Measurements from ENCODE around the gene TNIP1.

Gene TNIP1

DNA sequence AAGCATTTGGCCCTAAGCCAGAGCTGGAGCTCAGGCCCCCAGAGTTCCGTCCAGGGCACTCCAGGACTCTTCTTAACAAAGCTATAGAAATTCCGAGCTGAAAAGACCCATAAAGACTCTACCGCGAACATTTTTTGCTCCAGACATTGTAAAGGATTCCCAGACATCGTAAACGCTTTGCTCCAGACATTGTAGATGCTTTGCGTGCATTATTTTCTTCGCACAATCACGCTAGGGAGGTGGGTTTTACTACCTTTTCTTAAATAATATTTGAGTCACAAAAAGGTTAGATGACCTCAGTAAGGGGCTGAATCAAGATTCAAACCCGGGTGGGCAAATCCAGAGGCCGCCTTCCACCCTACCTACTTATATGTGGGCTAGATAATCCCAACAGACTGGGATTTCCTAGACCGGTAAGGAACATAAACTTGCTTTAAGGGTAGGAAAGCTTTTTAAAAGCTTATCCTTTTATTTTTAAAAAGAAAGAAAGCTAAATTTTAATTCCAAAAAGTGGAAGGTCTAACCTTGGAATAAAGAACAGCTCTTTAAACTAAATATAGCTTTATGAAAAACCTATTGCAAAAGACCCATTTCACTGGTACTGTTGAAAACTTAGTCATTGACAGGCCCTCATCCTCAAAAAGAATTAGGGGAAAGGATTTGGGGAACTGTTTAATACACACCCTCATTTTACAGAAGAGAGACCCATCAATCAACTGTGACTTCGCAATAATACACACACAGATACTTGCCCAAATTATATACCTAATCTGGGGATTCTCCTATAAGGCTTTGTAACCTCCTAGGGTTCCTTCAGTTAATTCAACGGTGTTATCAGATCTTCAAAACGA, 822 bp upstream of the TNIP1 start:
- FAIRE-seq, result no peak

DNA sequence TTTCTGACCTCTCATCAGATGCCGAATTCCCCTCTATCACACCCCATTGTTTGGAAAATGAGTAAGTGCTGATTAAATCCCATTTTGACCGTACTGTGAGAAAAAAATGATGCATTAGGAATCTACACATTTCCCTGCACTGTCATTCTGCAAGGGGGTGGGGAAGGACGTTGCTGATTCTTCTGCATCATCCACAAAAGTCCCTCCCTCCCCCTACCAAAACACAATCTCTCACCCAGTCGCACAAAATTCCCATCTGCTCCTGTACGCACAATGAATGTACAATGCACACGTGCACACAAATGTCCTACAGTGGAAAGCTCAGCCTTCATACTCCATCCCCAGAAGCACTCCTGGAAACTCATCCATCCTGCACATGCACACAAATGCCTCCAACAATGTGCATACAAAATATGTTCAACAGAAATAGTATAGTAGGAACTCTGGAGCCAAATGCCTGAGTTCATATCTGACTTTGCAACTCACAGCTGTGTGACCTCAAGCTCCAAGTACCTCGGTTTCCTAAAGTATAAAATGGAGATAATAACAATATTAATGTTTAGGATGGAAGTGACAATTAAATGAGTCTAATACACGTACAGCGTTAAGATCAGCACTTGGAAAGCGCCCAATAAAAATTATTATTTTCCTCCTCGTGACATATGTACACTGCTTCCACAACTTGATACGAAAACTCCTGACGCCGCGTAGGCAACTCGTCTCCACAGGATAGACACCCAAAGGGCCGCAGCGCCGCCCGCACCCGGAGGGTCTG, 809 bp downstream of the TNIP1 start:
- no peak for FAIRE-seq

DNA sequence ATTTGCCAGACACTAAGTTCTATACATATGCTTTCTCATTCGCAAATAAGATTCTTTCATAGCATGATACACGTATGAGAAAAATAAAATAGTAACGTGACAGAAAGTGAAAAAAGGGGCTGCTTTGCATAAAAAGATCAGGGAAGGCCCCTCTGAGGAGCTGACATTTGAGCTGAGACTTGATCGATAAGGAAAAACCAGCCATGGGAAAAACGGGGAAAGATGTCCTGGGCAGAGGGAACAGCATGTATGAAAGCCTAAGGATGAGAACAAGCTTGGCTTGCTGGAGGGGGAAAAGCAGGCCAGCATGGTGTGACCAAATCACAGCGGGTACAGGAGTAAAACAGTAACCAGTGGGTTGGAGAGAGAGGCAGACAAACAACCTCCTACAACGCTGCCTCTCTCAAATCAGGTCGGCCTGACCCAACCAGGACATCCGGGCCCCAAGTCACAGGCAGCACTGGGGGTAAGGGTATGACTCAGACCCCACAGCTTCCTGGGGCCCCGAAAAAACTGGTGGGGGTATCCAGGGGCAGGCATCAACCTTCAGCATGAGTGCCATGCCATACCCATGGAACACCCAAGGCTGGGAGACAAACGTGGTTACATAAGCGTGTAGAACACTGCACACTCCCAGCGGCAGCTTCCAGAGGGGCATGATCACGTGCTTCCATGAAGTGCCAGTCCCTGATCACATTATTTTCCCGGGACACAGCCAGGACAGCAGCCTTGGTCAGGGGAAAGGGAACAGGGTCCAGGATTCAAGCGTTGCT, 2.2 kb downstream of the TNIP1 start:
- no peak for FAIRE-seq

DNA sequence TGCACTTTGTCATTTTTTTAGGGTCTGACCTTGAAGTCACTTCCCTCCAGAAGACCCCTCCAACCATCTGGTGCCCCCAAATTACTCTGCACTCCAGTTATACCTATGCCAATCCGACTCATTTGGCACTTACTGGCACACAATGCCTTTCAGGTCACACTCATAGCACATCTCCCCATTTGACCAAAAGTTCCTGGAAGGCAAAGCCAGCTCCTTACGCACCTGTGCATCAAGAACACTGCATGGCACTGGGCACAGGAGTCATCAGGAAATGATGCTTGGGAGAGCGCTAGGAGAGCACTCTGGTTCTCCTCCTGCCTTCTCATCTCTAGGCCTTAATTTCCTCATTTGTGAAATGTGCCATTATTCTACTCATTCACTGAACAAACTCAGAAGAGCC, 2.9 kb downstream of the TNIP1 start:
- no peak for FAIRE-seq

DNA sequence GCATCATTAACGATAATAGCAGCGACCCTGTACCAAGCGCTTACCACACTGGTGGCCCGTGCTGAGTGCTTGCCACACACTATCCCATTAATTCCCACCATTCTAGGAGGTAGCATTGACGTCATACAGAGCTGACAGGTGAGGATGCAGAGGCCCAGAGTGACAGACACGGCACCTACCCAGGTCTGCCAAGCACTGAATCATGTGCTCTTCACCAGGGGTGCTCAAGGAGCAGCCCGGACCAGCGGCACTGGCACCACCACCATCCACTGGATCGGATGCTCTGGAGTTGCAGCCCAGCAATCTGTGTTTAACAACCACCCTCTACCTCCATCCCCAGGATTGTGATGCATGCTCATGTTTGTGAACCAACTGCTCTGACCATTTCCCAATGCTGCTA, 3.4 kb downstream of the TNIP1 start:
- no peak for FAIRE-seq

DNA sequence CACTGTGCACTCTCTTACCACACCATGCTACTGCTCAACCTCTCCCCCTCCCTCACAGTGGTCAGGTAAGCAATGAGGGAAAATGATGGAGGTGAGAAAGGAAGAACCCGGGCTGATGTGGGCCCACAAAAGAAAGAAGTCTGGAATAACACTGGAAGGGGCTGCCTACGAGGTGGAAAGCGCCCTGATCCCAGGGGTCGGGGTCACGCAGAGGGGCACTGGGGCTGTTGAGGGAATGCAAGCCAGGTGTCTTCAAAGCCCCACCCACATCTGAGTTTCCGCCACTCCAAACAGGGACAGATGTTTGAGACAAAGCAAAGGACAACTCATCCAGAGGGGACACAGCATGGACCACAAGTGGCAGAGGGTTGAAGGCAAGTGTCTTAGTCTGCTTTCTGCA, 4.2 kb downstream of the TNIP1 start:
- FAIRE-seq, result no peak

DNA sequence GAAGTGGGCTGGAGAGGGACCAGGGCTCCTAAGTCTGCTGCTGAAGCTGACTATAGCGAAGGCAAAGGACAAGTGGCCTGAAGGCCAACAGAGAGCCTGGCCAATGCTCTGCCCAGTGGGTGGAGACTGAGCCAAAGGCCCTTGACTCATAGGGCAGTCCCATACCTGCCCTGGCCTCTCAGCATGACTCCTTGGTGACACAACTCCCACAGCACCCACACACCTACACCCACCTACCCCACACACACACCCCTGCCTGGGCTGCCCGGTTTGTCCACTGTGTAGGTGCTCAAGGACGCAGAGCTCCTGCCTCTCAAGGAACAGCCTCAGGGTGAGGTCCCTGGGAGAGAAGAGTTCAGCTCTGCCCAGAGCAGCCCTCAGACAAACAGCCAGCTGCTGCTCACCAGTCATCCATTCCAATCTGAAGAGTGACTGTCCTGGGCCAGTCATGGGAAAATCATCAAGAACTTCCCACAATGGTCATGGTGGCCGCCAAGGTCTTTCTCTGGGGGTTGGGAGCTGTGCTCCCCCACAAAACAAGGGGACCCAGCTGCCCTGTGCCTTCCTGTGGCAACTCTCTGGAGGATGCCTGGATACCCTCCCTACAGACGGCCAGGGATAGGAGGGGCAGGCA, 5.0 kb downstream of the TNIP1 start:
- FAIRE-seq, result no peak

DNA sequence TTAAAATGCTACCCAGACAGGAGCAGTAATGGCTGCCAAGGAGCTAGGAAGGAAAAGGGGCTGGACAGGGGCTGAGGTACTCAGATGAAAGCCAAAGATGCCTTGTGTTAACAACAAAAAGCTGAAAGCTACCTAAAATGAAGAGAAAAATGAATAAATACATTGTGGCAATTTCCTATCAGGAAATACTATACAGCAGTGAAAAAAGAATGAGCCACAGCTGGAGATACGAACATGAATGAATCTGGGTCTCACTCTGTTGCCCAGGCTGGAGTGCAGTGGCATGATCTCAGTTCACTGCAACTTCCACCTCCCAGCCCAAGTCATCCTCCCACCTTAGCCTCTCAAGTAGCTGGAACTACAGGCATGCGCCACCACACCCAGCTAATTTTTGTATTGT, 6.3 kb downstream of the TNIP1 start:
- FAIRE-seq, result no peak

DNA sequence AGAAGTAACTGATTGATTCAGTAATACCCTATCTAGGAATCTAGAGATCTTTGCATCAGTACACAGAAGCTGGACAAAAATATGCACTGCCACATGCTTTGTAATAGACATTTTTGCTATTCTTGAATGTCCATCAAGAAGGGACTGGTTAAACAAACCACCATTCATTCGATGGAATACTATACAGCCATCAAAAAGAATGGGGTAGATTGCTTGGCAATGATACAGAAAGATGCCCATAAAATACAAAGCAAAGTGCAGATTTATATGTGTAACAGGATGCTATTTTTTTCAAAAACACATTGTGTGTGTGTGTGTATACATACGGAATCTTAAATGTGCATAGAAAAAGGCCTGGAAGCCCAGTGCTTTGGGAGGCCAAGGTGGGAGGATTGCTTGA, 7.6 kb downstream of the TNIP1 start:
- no peak for FAIRE-seq

DNA sequence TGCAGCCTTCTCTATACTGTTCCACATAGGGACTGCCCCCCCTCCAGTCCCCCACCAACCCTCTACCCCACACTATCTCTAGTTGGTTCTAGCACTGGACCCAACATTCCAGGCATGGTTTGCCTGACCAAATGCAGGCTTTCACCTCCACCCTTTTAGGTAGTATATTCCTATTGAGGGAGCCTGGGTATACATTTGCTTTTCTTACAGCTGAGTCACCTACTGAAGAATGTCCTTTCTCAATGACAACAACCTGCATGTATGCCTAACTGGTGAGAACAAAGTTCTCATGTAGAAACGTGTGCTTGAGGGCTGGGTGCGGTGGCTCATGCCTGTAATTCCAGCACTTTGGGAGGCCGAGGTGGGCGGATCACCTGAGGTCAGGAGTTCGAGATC, 8.2 kb downstream of the TNIP1 start:
- no peak for FAIRE-seq

DNA sequence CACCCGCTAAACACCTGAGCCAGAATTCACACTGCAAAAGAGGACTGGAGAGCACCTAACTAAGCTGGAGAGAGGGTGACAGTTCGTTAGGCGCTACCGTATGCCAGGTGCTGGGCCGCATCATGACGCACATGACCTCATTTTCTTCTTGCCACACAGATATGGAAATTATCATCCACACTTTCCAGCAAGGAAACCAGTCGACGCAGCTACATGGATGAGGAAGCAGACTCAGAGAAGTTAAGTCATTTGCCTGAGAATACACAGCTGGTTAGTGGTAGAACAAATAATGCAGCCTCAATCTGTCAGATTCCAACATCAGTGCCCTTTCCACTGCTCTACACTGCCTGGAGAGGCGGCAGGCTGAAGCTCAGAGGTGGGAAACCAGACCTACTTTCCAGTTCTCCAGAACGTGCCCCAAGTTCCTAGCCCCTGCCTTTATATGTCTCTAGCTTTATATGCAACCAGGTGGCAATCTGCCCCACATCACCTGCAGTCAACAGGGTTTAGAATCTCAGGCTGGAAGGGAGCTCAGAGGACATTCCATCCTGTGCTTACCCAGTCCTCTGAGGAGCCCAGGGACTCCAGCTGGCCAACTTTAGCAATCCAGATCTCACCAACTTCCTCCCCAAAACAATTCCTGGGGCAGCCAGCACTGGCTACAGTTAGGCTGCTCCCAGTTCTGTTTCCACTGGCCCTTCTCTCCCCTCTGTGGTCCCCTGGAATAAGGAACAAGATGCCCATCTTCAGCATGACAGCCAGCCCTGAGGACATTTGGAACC, 8.8 kb downstream of the TNIP1 start:
- FAIRE-seq, result no peak

DNA sequence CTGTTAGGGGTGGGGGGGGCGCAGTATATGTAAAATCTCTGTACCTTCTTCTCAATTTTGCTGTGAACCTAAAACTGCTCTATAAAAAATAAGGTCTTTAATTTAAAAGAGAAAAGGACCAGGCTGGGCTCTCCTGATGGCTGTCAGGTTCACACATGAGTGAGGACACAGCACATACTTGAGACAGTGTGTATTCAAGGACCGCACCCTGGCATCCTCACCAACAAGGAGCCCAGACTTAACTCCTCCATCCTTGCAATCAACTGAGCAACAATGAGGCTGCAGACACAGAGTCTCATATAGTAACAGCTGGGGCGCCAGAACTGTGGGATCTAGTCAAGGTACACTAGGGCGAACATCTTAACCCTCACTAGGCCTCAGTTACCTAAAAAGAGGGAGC, 9.8 kb downstream of the TNIP1 start:
- no peak for FAIRE-seq

DNA sequence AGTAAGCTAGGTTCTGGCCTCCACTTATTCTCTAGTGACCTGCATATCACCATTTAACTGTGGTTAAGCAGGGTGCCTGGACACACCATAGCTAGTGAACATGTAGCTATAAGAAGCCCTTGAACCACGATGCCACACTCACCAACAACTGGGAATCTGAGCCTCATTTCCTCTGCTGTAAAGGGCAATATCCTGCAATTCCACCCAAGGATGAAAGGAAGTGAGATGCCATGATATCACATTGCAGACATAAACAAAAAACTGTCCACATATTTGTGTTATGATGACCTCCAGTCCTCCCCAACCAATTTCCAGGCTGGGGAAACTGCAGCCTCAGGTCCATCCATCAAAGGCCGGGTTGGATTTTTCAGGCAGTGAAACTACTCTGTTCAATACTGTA, 10.4 kb downstream of the TNIP1 start:
- no peak for FAIRE-seq

DNA sequence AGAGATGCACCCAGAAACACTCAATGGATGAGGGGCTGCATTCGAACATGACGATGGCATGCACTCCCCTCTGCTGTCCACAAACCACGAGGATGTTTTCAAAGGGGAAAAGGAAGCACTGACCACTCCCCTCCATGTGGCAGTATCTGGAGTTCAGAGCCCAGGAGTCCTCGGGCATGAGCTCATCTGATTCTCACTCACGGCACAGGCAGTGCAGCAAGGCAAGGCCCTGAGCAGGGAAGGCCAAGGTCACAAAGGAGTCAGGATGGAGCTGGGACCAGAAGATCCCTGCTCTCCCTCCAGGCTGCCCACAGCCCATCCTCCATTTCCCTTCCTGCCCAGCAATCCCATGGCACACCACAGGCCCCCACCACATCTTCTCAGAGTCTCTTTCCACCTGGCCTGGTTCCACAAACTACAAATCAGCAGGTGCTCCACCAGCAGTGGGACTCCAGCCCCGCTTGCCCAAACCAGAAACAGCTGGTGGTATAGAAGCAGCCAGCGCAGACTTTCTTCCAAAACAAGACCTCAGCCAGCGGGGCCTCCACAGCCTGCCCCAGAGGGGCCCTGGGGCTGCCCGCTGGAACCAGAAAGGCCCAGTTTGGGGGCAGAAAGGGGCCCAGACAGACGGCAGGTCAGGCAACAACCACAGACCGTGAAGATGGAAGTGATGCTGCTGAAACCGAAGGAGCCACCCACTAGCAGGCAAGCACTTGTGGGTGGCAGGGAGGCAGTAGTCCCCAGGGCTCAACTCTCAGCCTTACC, 12.2 kb downstream of the TNIP1 start:
- no peak for FAIRE-seq

DNA sequence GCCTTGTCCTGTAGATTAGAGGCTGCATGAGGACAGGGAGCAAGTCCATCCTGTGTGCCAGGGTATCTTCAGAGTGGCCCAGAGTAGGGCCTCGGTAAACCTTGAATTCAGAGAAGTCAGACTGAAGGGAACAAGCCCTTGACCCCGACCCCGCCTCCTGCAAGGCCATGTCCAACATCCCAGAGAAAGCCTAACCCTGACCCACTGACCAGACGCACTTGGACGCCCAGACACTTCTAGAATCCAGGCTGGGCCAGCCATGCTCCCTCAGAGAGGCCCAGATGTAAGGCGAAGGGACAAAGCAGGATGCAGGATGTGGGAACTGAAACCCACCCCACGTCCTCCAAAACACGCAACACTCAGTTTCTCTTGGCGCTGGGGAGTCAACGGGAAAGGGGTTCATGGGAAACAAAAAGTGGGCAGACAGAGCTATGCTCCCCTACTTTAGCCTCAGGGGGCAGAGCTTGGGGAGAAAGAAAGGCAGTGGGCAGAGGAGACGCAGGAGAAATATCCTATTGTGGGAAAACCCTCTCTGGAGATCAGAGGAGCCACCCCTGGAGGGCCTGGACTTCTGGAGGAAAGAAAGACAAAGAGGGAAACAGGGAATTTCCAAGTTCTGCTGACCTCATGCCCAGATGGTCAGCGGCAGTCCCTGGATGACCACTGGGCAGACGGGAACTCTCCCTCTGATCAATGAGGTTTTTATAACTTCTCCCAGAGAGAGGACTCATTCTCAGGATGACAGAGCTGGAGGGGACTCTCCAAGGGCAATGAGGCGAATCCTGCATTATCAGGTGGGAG, 13.0 kb downstream of the TNIP1 start:
- no peak for FAIRE-seq

DNA sequence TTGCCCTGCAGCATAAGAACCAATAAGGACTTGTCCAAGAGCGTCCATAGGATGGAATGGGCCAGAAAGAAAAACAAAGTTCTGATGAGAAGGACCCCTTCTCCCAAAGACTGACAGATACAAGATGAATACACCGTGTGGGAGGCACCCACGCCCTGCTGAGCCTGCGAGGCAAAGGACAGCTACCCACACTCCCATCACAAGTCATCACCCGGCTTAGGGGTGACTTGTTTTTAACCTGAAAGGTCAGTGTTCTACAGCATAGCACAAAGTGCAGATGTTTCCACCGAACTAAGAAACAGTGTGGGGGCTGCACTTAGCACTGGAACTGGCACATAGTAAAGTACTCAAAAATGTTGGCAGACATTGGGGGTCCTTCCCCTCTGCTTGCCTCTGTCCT, 13.9 kb downstream of the TNIP1 start:
- no peak for FAIRE-seq

DNA sequence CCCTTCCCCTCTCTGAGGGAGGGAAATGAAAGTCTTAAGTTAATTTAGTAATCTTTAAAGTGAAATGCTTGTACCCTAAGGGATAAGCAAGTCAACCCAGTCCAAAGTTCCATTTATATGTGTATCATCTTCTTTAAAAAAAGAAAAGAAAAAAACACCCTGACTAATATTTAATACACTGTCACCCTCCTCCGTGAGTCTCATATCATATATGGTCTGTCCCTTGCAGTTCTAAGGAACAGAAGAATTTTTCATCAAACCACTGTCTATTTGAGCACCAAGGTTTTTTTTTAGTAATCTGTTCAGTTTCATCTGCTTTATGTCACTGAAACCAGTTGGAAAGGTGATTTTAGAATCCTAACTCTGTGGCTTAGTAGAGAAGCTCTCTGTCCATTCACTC, 15.2 kb downstream of the TNIP1 start:
- no peak for FAIRE-seq

DNA sequence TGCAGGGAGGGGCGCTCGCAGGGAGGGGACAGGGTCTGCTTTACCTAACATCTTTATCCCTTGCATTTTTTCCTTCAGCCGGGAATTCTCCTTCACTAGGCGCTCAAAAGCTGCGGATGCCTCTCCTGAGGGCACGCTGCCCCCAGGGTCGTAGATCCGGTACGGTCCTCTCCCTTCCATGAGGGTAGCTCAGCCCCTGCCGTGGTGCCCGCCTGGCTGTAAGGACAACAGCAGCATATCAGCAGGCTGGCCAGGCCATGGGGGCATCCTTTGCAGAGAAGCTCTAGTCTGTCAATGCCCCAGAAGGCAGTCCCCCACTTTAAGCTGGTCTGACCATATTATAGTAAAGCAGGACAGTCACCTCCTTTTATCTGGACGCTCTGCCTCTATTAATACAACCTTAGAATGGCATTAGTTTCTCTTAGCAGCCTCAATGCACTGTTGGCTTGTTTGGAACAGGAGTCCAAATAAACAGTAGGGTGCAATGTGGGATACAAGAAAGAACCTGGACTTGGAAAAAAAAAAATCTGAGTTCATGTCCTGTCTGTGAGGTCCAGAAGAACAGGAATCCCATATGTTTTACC, 15.8 kb downstream of the TNIP1 start:
- FAIRE-seq, result no peak

DNA sequence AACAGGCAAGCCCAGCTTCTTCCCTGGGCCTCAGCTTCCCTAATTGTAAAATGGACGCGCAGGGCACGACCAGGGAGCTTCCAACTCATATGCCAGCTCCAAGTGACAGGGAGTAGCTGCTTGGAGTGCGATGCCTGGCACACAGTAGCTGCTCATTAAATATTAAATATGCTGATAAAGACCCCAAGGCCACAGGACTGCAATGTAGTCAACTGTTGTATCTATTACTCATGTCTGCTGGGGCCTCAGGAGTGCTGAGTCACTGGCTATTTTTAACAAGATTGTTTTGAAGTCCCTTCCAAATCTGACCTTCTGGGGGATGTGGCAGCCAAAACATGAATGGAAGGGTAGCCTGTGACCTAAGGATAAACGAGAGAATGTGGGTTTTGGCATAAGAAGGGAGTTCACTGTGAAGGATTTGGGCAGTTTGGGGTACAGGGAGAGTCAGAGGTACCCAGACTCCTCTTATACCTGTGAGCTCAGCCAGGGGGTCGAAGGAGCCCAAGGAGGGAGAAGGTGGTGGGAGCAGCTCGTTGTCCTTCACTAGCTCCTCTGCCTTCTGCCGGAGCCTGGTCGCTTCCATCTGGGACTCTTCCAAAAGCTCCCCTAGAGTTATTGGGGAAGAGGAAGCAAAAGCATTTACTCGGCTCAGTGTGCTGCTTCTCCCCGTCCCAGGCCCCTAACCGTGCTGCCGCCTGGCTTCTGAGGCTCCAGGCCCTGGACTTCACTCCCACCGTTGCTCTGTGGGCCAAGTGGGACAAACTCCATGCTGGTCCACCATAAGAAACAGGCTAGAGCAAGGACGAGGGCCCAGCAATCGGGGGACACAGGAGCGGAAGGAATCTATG, 17.5 kb downstream of the TNIP1 start:
- no peak for FAIRE-seq

All from islet of Langerhans (tissue), 1 donor.